ENCODE data around the gene CLEC4E. TPM values are rescaled to one million over a fixed set of nuclear protein-coding genes. Genes with fewer than 3 reads are reported as not detected.
"Not testable (repeated sequence)": the region's sequence is repeated elsewhere in the genome, so short reads cannot be mapped to it uniquely, and the experiment has no call there.

CLEC4E gene
- total RNA-seq (2012; rRNA removed), result not detected in 2 replicates

- not testable (repeated sequence) for H3K4me2 ChIP-seq (ENCODE audit: low read length); H3K4me3 ChIP-seq (ENCODE audit: low read length); H3K9me3 ChIP-seq (replicated peaks; ENCODE audit: low read length); H3K4me1 ChIP-seq (ENCODE audit: control insufficient read depth, insufficient read depth, low read length); H3K9ac ChIP-seq (ENCODE audit: low read depth, low read length); H3K36me3 ChIP-seq (ENCODE audit: insufficient read depth, low read length); H3K27me3 ChIP-seq (ENCODE audit: control insufficient read depth, insufficient read depth, low read length)
Observed at GRCh38 chr12:8540831-8541230, at the start of gene CLEC4E. CLEC4E (minus strand) TSS chr12:8540905; CDS start chr12:8540797, 108 bp downstream.

GRCh38 chr12:8589679-8590078 lies 49.0 kb upstream of the CLEC4E start:
- no peak overlapping the region for H3K4me2 ChIP-seq (ENCODE audit: low read length)
- no peak overlapping the region for H3K4me3 ChIP-seq (ENCODE audit: low read length)
- no peaks in the 10 kb centered on the region for H3K9me3 ChIP-seq (replicated peaks; ENCODE audit: low read length)
- no peak overlapping the region for H3K9ac ChIP-seq (ENCODE audit: low read depth, low read length)
- H3K27me3 ChIP-seq (ENCODE audit: control insufficient read depth, insufficient read depth, low read length), result no peaks in the 10 kb centered on the region
- no peaks in the 10 kb centered on the region for H3K36me3 ChIP-seq (ENCODE audit: insufficient read depth, low read length)
- H3K4me1 ChIP-seq (ENCODE audit: control insufficient read depth, insufficient read depth, low read length), result no peaks in the 10 kb centered on the region

- H3K36me3 ChIP-seq (ENCODE audit: insufficient read depth, low read length); H3K9me3 ChIP-seq (replicated peaks; ENCODE audit: low read length); H3K9ac ChIP-seq (ENCODE audit: low read depth, low read length); H3K4me3 ChIP-seq (ENCODE audit: low read length); H3K4me2 ChIP-seq (ENCODE audit: low read length); H3K4me1 ChIP-seq (ENCODE audit: control insufficient read depth, insufficient read depth, low read length); H3K27me3 ChIP-seq (ENCODE audit: control insufficient read depth, insufficient read depth, low read length): not testable (repeated sequence)
Observed at GRCh38 chr12:8584478-8584877, 43.8 kb upstream of the CLEC4E start.

GRCh38 chr12:8584004-8584403 lies 43.3 kb upstream of the CLEC4E start:
- Histone ChIP-seq H3K4me1 (ENCODE audit: control insufficient read depth, insufficient read depth, low read length) (no peaks in the 10 kb centered on the region), H3K9me3 (replicated peaks; ENCODE audit: low read length) (no peaks in the 10 kb centered on the region), H3K4me2 (ENCODE audit: low read length) (no peak overlapping the region), H3K4me3 (ENCODE audit: low read length) (no peak overlapping the region), H3K9ac (ENCODE audit: low read depth, low read length) (no peak overlapping the region), H3K27me3 (ENCODE audit: control insufficient read depth, insufficient read depth, low read length) (no peaks in the 10 kb centered on the region), H3K36me3 (ENCODE audit: insufficient read depth, low read length) (no peaks in the 10 kb centered on the region)

- Histone ChIP-seq H3K4me2 (ENCODE audit: low read length) (no peak overlapping the region), H3K9me3 (replicated peaks; ENCODE audit: low read length) (no peaks in the 10 kb centered on the region), H3K4me3 (ENCODE audit: low read length) (no peak overlapping the region), H3K27me3 (ENCODE audit: control insufficient read depth, insufficient read depth, low read length) (no peaks in the 10 kb centered on the region), H3K9ac (ENCODE audit: low read depth, low read length) (no peak overlapping the region), H3K36me3 (ENCODE audit: insufficient read depth, low read length) (no peaks in the 10 kb centered on the region), H3K4me1 (ENCODE audit: control insufficient read depth, insufficient read depth, low read length) (no peaks in the 10 kb centered on the region)
Observed at GRCh38 chr12:8581098-8581784, 40.5 kb upstream of the CLEC4E start.

GRCh38 chr12:8577879-8578278 lies 37.2 kb upstream of the CLEC4E start:
- no peaks in the 10 kb centered on the region for H3K36me3 ChIP-seq (ENCODE audit: insufficient read depth, low read length)
- no peaks in the 10 kb centered on the region for H3K27me3 ChIP-seq (ENCODE audit: control insufficient read depth, insufficient read depth, low read length)
- no peak overlapping the region for H3K4me2 ChIP-seq (ENCODE audit: low read length)
- H3K9ac ChIP-seq (ENCODE audit: low read depth, low read length), result no peak overlapping the region
- H3K9me3 ChIP-seq (replicated peaks; ENCODE audit: low read length), result no peaks in the 10 kb centered on the region
- no peak overlapping the region for H3K4me3 ChIP-seq (ENCODE audit: low read length)
- H3K4me1 ChIP-seq (ENCODE audit: control insufficient read depth, insufficient read depth, low read length), result no peaks in the 10 kb centered on the region

GRCh38 chr12:8572507-8572906 lies 31.8 kb upstream of the CLEC4E start:
- Histone ChIP-seq H3K9ac (ENCODE audit: low read depth, low read length) (no peak overlapping the region), H3K4me2 (ENCODE audit: low read length) (no peak overlapping the region), H3K36me3 (ENCODE audit: insufficient read depth, low read length) (no peaks in the 10 kb centered on the region), H3K27me3 (ENCODE audit: control insufficient read depth, insufficient read depth, low read length) (no peaks in the 10 kb centered on the region), H3K9me3 (replicated peaks; ENCODE audit: low read length) (no peaks in the 10 kb centered on the region), H3K4me1 (ENCODE audit: control insufficient read depth, insufficient read depth, low read length) (no peaks in the 10 kb centered on the region), H3K4me3 (ENCODE audit: low read length) (no peak overlapping the region)

- no peak overlapping the region for H3K9ac ChIP-seq (ENCODE audit: low read depth, low read length)
Observed at GRCh38 chr12:8566525-8566924, 25.8 kb upstream of the CLEC4E start.

GRCh38 chr12:8566052-8566451 lies 25.3 kb upstream of the CLEC4E start:
- H3K4me1 ChIP-seq (ENCODE audit: control insufficient read depth, insufficient read depth, low read length); H3K9ac ChIP-seq (ENCODE audit: low read depth, low read length); H3K9me3 ChIP-seq (replicated peaks; ENCODE audit: low read length); H3K27me3 ChIP-seq (ENCODE audit: control insufficient read depth, insufficient read depth, low read length); H3K4me3 ChIP-seq (ENCODE audit: low read length); H3K36me3 ChIP-seq (ENCODE audit: insufficient read depth, low read length); H3K4me2 ChIP-seq (ENCODE audit: low read length): not testable (repeated sequence)

More at GRCh38 chr12:8566525-8566924, 25.8 kb upstream of the CLEC4E start:
- no peaks in the 10 kb centered on the region for H3K27me3 ChIP-seq (ENCODE audit: control insufficient read depth, insufficient read depth, low read length)
- H3K4me1 ChIP-seq (ENCODE audit: control insufficient read depth, insufficient read depth, low read length), result no peaks in the 10 kb centered on the region
- no peaks in the 10 kb centered on the region for H3K36me3 ChIP-seq (ENCODE audit: insufficient read depth, low read length)
- H3K4me2 ChIP-seq (ENCODE audit: low read length), result no peak overlapping the region
- no peak overlapping the region for H3K4me3 ChIP-seq (ENCODE audit: low read length)
- no peaks in the 10 kb centered on the region for H3K9me3 ChIP-seq (replicated peaks; ENCODE audit: low read length)

- Histone ChIP-seq H3K4me2 (ENCODE audit: low read length) (no peak overlapping the region), H3K27me3 (ENCODE audit: control insufficient read depth, insufficient read depth, low read length) (no peaks in the 10 kb centered on the region), H3K9ac (ENCODE audit: low read depth, low read length) (no peak overlapping the region), H3K4me3 (ENCODE audit: low read length) (no peak overlapping the region), H3K36me3 (ENCODE audit: insufficient read depth, low read length) (no peaks in the 10 kb centered on the region), H3K9me3 (replicated peaks; ENCODE audit: low read length) (no peaks in the 10 kb centered on the region), H3K4me1 (ENCODE audit: control insufficient read depth, insufficient read depth, low read length) (no peaks in the 10 kb centered on the region)
Observed at GRCh38 chr12:8564656-8565055, 24.0 kb upstream of the CLEC4E start.

GRCh38 chr12:8563356-8563755 lies 22.7 kb upstream of the CLEC4E start:
- Histone ChIP-seq H3K9me3 (replicated peaks; ENCODE audit: low read length) (no peaks in the 10 kb centered on the region), H3K9ac (ENCODE audit: low read depth, low read length) (no peak overlapping the region), H3K27me3 (ENCODE audit: control insufficient read depth, insufficient read depth, low read length) (no peaks in the 10 kb centered on the region), H3K36me3 (ENCODE audit: insufficient read depth, low read length) (no peaks in the 10 kb centered on the region), H3K4me2 (ENCODE audit: low read length) (no peak overlapping the region), H3K4me1 (ENCODE audit: control insufficient read depth, insufficient read depth, low read length) (no peaks in the 10 kb centered on the region), H3K4me3 (ENCODE audit: low read length) (no peak overlapping the region)

GRCh38 chr12:8562310-8562709 lies 21.6 kb upstream of the CLEC4E start:
- no peaks in the 10 kb centered on the region for H3K4me1 ChIP-seq (ENCODE audit: control insufficient read depth, insufficient read depth, low read length)
- no peak overlapping the region for H3K9ac ChIP-seq (ENCODE audit: low read depth, low read length)
- H3K4me3 ChIP-seq (ENCODE audit: low read length), result no peak overlapping the region
- no peaks in the 10 kb centered on the region for H3K9me3 ChIP-seq (replicated peaks; ENCODE audit: low read length)
- H3K36me3 ChIP-seq (ENCODE audit: insufficient read depth, low read length), result no peaks in the 10 kb centered on the region
- H3K4me2 ChIP-seq (ENCODE audit: low read length), result no peak overlapping the region
- no peaks in the 10 kb centered on the region for H3K27me3 ChIP-seq (ENCODE audit: control insufficient read depth, insufficient read depth, low read length)
